NCI-H510A (cell line): ENCODE results near the gene TRPV4.

Source experiments
- DNase-seq: peaks from one replicate; lab custom pipeline; 2025; lab: John Stamatoyannopoulos, UW

Gene TRPV4

GRCh38 chr12:109739747-109740693 is 93.2 kb downstream of the TRPV4 start:
- no peak for DNase-seq

- no peak for DNase-seq
These were observed 94.1 kb downstream of the TRPV4 start for GRCh38 chr12:109738878-109739665.

DNA sequence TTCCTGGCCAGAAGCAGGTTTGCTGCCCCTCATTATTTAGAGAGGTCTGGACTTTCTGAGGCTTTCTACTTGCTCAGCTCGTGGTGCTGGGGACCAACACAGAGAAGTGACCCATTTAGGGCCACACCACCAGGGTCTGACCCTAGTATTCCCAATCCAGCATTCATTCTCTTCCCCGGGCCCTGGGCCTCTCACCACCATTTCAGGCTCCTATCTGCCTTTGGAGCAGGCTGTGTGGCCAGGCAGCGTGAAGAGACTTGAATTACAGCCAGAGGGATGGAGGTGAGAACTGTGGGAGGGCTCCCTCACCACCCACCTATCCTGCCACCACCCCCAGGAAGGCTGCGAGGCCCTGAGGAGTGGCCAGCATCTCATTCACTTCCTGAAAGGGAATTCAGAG is 95.0 kb downstream of the TRPV4 start:
- no peak for DNase-seq

DNA sequence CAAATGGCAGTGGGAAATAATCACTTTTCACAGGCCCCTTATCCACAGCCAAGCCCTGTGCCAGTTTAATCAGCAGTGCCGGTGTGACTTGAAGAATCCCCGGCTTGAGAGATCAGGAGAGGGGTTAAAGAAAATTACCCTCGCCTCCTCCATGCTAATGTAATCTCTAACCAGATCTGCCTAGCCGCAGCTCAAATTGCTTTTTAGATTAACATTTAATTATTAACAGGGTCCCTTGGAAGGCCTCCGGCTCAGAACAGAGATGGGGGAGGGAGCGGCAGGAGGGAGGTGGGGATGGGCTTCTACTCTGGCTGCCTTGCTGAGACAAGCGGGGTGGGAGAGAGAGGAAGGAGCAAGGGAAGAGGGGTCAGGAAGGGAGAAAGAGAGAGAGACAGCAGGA is 95.6 kb downstream of the TRPV4 start:
- no peak for DNase-seq

- no peak for DNase-seq
These were observed 96.1 kb downstream of the TRPV4 start for GRCh38 chr12:109737126-109737525.

- no peak for DNase-seq
These were observed 96.6 kb downstream of the TRPV4 start for GRCh38 chr12:109736552-109737108.

GRCh38 chr12:109735825-109736551 is 97.2 kb downstream of the TRPV4 start:
- DNase-seq: no peak

GRCh38 chr12:109735051-109735521 is 98.1 kb downstream of the TRPV4 start:
- no peak for DNase-seq

GRCh38 chr12:109734219-109735000 is 98.8 kb downstream of the TRPV4 start:
- DNase-seq: peak; percentile 67
